ENCODE results near the gene YWHAE. TPM values are rescaled to one million over a fixed set of nuclear protein-coding genes. Genes with fewer than 3 reads are reported as not detected.

YWHAE gene
- polyA plus RNA-seq, 12 donors, result 722 to 1,233 (median 783) TPM

- DNase-seq, result no peak
Measured at GRCh38 chr17:1300371-1300905, 99.6 kb downstream of the YWHAE start.

GRCh38 chr17:1299552-1300370 is 100.3 kb downstream of the YWHAE start:
- no peak for DNase-seq

GRCh38 chr17:1298606-1299005 is 101.4 kb downstream of the YWHAE start:
- no peak for DNase-seq

Other genes starting within 250 kb of the YWHAE start
- gene ABR, start 220.2 kb downstream of the YWHAE start, polyA plus RNA-seq (ENCODE audit: insufficient read length in 12 of 12), result 10 to 100 TPM in 11 of 12 donors, not detected in 1; 26.7 to 67.1 (median 33.2) TPM
- gene BHLHA9, start 129.8 kb downstream of the YWHAE start, polyA plus RNA-seq (ENCODE audit: insufficient read length in 12 of 12), result not detected
- gene TRARG1, start 120.6 kb downstream of the YWHAE start, polyA plus RNA-seq (ENCODE audit: insufficient read length in 12 of 12), result under 1 TPM in 3 of 12 donors, not detected in 9; 0.04 to 0.18 (median 0.06) TPM
- 100 to 1,000 TPM in 1 of 12 donors, 10 to 100 TPM in 11; 33.6 to 192 (median 40.8) TPM for gene CRK, start 56.0 kb upstream of the YWHAE start, polyA plus RNA-seq (ENCODE audit: insufficient read length in 12 of 12)
- 10 to 100 TPM in 11 of 12 donors, not detected in 1; 68.4 to 97.1 (median 79.9) TPM for gene MYO1C, start 92.5 kb upstream of the YWHAE start, polyA plus RNA-seq (ENCODE audit: insufficient read length in 12 of 12)
- 10 to 100 TPM in 11 of 12 donors, not detected in 1; 20.2 to 32.7 (median 25.2) TPM for gene INPP5K, start 116.4 kb upstream of the YWHAE start, polyA plus RNA-seq (ENCODE audit: insufficient read length in 12 of 12)
- 10 to 100 TPM in 11 of 12 donors, not detected in 1; 26.4 to 52.2 (median 29.7) TPM for gene PITPNA, start 162.6 kb upstream of the YWHAE start, polyA plus RNA-seq (ENCODE audit: insufficient read length in 12 of 12)
- gene SLC43A2, start 228.6 kb upstream of the YWHAE start, polyA plus RNA-seq (ENCODE audit: insufficient read length in 12 of 12), result 10 to 100 TPM in 1 of 12 donors, 1 to 10 TPM in 10, not detected in 1; 1.9 to 11.1 (median 4.0) TPM
- gene SCARF1, start 245.5 kb upstream of the YWHAE start, polyA plus RNA-seq (ENCODE audit: insufficient read length in 12 of 12), result 10 to 100 TPM in 1 of 12 donors, 1 to 10 TPM in 10, not detected in 1; 5.2 to 11.3 (median 6.8) TPM
- 10 to 100 TPM in 1 of 12 donors, 1 to 10 TPM in 10, not detected in 1; 2.9 to 10.3 (median 3.8) TPM for gene RILP, start 249.6 kb upstream of the YWHAE start, polyA plus RNA-seq (ENCODE audit: insufficient read length in 12 of 12)

Data from muscle of arm (tissue), 12 donors.